Measurements from ENCODE around the gene NUCKS1.

Gene NUCKS1

GRCh38 chr1:205750138-205751035, at the start of gene NUCKS1:
NUCKS1 (minus strand) TSS chr1:205750182; CDS start chr1:205749973, 209 bp downstream.
- peak; percentile 90 for DNase-seq (ENCODE audit: low spot score)

- no peak for DNase-seq (ENCODE audit: low spot score)
Observed at GRCh38 chr1:205798577-205798976, 48.6 kb upstream of the NUCKS1 start.

GRCh38 chr1:205797168-205797567, 47.2 kb upstream of the NUCKS1 start:
- no peak for DNase-seq (ENCODE audit: low spot score)

GRCh38 chr1:205794011-205794730, 44.2 kb upstream of the NUCKS1 start:
- no peak for DNase-seq (ENCODE audit: low spot score)

- no peak for DNase-seq (ENCODE audit: low spot score)
Observed at GRCh38 chr1:205792961-205793673, 43.1 kb upstream of the NUCKS1 start.

- no peak for DNase-seq (ENCODE audit: low spot score)
Observed at GRCh38 chr1:205792481-205792881, 42.5 kb upstream of the NUCKS1 start.

- DNase-seq (ENCODE audit: low spot score), result peak; percentile 66
Observed at GRCh38 chr1:205791568-205792180, 41.7 kb upstream of the NUCKS1 start.

GRCh38 chr1:205787287-205787916, 37.4 kb upstream of the NUCKS1 start:
- DNase-seq (ENCODE audit: low spot score), result no peak

GRCh38 chr1:205786601-205787000, 36.6 kb upstream of the NUCKS1 start:
- DNase-seq (ENCODE audit: low spot score), result no peak

GRCh38 chr1:205785446-205785845, 35.5 kb upstream of the NUCKS1 start:
- DNase-seq (ENCODE audit: low spot score), result no peak

GRCh38 chr1:205783904-205784303, 33.9 kb upstream of the NUCKS1 start:
- DNase-seq (ENCODE audit: low spot score), result no peak

GRCh38 chr1:205783433-205783795, 33.4 kb upstream of the NUCKS1 start:
- DNase-seq (ENCODE audit: low spot score), result no peak

- no peak for DNase-seq (ENCODE audit: low spot score)
Observed at GRCh38 chr1:205782627-205783432, 32.8 kb upstream of the NUCKS1 start.

- DNase-seq (ENCODE audit: low spot score), result no peak
Observed at GRCh38 chr1:205780335-205780734, 30.4 kb upstream of the NUCKS1 start.

- DNase-seq (ENCODE audit: low spot score), result no peak
Observed at GRCh38 chr1:205777994-205778393, 28.0 kb upstream of the NUCKS1 start.

GRCh38 chr1:205775717-205776056, 25.7 kb upstream of the NUCKS1 start:
- no peak for DNase-seq (ENCODE audit: low spot score)

GRCh38 chr1:205775015-205775716, 25.2 kb upstream of the NUCKS1 start, which contains the start of gene RAB29:
RAB29 (minus strand) TSS chr1:205775482; CDS start chr1:205774956, 526 bp downstream.
- peak; percentile 68 for DNase-seq (ENCODE audit: low spot score)

GRCh38 chr1:205774198-205775014, 24.4 kb upstream of the NUCKS1 start:
- no peak for DNase-seq (ENCODE audit: low spot score)

GRCh38 chr1:205772607-205773032, 22.6 kb upstream of the NUCKS1 start:
- DNase-seq (ENCODE audit: low spot score), result no peak

Data from hematopoietic multipotent progenitor cell treated with erythropoietin and hydrocortisone succinate and interleukin-3 and kit ligand, for 15 days (in vitro differentiated cells).